NCI-H2171 treated with DMSO at 0.1 percent for 48 hours (cell line): ENCODE measurements around the gene ADGRG1.
"Not testable (repeated sequence)": the region's sequence is repeated elsewhere in the genome, so short reads cannot be mapped to it uniquely, and the experiment has no call there.

Experiments
- DNase-seq: peaks from one replicate; lab custom pipeline; 2025; lab: John Stamatoyannopoulos, UW

The ADGRG1 gene

DNA sequence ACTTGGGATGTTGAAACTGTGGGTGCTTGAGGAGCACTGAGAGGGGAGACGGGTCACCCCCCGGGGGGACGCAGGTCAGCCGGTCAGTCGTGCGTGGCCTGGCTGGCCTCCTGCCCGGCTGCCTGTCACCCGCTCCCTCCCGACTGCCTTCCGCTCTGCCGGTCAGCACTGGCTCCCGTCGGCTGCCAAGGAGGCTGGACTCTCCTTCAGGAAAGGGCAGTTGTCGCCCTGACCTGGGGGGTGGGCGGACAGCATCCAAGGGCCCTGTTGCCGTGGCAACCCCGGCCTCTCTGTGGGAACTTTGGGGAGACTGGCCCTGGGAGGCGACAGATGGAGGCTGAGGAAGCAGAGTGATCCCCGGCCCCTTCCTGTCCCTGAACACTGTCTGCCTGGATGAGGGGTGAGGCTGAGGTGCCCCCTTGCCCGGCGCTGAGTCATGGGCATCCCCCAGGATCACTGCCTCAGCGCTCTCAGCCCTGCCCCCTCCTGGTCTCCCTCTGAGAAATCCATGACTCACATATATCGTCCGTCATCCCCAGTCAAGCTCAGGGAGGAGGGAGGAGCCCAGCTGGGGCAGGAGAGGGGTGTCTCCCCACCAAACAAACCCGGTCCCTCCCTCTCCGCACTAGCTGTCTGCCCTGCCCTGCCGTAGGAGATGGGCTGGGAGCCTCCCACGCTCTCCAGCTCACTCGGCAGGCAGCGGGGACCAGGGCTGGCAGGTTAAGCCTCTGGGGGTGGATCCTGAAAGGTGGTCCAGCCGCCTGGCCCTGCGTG lies at the start of gene ADGRG1:
Gene ADGRG1, plus strand, starts transcription at position 623 of the 774 bp plus-strand sequence. CDS start 21,658 bp downstream, outside the sequence.
- peak; percentile 49 for DNase-seq

DNA sequence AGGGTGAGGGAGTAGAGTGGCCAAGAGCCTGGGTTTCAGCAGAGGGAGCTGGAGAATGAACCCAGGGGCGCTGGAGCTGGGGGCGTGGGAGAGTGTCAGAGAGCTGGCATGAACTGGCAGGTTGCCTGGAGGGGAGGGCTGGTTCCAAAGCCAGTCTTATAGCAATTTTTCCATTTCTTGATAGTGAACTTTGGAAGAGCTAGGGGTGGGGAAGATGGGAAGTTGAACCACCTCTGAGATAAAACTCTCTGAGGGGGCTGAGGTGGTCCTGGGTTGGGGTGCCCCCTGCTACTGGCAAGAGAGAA lies 49.1 kb upstream of the ADGRG1 start:
- no peak for DNase-seq

DNA sequence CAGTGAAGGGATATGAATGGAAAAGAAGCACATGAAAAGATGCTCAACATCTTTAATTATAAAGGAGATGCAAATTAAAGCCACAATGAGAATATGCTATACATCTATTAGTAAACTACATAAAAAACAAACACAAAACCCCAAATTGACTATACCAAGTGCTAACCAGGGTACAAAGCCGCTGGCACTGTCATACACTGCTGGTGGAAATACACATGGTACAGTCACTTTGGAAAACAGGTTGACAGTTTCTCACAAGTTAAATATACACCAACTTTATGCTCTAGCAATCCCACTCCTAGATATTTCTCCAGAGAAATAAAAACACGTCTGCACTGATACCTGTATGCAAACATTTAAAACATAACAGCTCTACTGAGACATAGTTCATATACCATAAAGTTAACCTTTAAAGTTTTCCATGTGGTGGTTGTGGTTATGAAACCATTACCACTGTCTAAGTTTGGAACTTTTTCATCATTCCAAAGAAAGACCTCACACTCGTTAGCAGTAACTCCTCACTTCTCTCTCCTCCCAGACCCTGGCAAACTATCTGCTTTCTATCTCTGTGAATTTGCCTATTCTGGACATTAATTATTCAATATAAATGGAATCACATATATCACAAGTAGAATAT lies 43.3 kb upstream of the ADGRG1 start:
- no peak for DNase-seq

DNA sequence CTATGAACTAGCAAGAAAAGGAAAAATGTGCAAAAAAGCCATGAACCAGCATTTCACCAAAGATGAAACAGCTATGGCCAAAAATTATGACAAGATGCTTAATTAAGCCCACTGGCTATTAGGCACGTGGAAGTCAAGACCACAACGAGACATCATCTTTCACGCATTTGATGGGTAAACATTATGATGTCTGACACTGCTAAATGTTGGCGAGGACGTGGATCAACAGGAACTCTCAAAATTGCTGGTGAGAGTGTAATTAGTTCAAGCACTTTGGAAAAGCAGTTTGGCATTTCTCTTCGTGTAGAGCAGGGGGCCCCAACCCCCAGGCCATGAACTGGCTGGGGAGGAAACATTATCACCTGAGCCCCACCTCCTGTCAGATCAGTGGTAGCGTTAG lies 39.6 kb upstream of the ADGRG1 start:
- DNase-seq = no peak

DNA sequence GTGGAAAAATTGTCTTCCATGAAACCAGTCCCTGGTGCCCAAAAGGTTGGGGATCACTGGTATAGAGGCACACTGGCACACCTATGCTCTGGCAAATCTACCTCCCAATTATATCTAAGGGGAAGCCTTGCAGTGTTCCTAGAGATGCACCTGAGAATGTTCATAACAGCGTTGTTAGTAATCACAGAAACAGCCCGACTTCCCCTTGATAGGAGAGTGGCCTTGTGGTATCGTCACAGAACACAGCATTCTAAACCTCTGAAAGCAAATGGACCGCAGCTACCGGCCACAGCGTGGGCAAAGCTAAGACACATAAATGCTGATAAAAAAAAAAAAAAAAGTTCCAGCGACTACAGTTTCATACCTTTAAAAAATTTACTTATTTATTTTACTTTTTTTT lies 39.1 kb upstream of the ADGRG1 start:
- no peak for DNase-seq

DNA sequence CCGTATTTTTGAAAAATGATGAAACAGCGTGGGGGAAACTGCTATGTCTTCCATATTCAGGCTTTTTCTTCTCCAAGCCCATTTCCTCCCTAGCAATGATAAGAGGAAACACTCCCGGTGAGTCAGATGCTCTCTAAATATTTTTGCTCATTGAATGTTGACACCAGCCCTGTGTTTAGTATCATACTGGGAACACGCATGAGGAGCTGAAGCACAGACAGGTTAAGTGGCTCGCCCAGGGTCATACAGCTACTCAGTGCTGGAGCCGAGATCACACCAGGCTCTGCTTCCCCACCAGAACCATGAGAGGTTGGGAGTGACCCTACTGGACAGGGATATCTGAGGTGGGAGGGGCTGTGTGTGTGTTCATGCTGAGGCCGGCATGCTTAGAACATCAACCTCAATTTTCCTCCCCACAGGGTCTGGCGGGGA lies 37.8 kb upstream of the ADGRG1 start:
- DNase-seq = no peak

DNA sequence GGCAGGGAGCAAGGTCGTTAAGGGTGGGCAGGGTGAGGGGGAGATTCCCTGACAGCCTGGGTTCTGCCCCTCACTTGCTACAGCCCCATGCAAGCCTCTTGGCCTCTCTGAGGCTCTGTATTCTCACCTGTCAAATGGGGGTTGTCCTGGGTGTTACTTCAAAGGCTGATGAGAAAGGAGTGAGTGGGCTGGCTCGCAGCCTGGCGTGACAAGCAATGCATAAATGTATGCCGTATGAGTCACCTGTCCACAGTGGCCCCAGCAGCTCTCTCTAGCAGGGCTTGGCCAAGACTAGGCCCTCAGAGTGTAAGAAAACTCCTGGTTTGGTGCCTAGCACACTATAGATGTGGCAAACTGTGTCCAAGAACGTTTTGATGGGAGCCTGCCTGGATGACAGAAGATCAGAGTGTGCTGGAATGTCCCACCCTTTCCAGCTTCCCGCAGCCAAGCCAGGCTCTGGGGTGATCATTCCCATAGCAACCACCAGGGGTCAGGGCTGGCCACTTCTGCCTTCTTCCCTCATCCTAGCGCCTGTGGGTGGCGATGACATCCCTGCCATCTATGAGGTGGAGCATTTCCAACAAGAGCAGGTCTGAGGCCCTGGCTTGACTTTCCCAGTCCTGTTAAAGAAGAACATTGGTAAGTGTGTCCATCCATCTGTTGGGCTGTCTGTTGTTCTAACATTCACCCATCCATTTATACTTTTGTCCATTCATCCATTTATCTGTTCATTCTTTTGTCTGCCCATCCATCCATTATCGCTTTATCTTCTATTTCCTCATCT lies 37.2 kb upstream of the ADGRG1 start:
- DNase-seq = peak; percentile 68

DNA sequence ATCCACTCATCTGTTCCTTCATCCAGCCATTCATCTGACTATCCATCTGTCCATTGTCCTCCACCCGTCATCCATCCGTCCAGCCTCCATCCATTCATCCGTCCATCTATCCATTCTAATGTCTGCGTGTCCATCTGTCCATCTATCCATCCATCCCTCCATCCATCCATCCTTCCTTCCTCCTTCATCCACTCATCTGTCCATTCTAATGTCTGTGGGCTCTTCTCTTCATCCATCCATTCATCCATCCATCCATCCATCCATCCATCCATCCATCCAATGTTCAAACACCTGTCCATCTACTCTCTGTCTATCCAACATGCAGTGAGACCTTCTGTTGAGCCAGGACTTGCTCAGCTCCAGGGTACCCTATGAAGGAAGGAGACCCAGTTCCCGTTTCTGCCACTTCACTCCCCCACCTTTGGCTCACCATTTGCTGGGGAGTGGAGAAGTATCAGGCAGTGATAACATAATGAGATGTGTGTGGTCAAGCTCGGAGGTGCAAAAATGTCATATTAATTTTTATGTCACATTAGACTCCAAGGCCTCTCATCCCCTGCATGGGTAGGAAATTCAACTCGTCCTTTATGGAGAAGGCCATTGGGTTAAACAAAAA lies 36.5 kb upstream of the ADGRG1 start:
- no peak for DNase-seq

DNA sequence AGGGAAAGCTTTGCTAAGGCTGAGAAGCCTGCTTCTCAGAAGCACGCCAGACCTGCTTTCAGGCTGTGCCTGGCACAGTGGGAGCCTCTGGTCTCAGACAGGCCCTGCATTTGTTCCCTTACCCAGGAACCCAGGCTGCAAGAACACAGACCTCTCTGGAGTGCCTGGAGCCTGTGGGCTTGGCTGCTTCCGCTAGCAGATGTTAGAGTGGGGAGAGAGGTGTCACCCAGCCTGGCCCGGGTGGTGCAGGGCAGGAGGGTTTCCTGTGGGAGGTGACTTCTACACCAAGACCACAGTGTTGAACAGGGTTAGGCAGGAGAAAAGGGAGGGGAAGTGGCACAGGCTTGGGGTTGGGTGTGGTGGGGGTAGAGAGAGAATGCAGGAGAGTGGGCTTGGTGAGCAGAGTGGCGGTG lies 35.8 kb upstream of the ADGRG1 start:
- no peak for DNase-seq

DNA sequence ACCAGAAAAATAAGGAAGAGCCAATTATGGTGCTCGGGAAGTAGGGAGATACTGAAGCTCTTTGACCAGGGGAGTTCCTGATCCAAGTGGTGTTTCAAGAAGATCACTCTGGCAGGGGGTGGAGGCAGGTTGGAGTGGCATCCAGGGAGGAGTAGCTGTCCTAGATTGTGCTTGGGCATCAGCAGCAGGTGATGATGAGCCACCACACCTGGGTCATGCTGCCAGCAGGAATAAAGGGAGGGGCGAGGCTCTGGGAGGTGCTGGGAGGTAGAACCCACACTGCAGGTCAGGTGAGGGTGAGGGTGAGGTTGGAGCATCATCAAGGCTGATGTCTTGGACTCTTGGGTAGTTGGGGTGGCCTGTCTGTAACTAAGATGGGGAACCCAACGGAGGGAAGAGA lies 35.4 kb upstream of the ADGRG1 start:
- no peak for DNase-seq

DNA sequence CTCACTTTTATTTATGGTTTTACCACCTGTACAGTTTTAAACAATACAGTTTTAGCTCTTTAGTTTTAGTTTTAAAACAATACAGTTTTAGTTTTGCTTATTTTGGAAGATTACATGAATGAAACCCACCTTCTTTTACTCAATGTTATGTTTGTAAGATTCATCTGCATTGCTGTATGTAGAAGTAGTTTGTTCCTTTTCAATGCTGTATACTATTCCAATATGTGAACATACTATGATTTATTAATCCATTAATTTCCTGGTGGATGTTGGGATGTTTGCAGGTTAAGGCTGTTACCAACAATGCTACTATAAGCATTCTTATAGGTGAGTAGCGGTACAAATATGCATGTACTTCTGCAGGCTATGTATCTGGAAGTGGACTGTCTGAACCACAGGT lies 34.4 kb upstream of the ADGRG1 start:
- DNase-seq = no peak

DNA sequence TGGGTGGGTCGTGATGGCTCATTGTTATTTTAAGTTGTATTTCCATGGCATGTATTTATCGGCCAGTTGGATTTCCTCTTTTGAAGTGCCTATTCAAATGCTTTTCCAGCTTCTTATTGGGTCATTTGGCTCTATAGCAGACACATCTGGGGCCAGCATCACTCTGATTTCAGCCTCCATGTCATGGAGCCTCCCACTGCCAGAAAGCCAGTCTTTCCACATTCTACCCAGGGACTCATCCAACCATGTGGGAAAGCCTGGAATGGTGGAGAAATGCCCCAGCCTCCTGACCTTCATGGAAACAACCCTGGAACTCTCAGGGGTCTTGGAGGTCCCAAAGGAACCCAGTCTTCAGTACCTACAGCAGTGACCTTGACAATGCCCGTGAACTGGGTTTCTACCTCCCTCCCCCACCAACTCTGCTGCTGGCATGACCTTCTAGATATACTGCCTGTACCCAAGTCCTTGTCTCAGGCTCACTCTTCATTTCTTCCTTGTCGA lies 33.8 kb upstream of the ADGRG1 start:
- no peak for DNase-seq

DNA sequence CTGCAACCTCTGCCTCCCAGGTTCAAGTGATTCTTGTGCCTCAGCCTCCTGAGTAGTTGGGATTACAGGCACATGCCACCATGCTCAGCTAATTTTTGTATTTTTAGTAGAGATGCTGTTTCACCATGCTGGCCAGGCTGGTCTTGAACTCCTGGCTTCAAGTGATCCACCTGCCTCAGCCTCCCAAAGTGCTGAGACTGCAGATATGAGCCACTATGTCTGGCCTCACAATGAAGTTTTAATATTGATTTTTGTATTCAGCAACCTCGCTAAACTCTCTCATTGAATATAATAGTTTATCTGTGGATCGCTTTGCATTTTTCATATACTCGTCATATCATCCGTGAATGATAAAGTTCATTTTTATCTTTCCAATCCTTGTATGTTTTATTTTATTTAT lies 32.2 kb upstream of the ADGRG1 start:
- DNase-seq = not testable (repeated sequence)

DNA sequence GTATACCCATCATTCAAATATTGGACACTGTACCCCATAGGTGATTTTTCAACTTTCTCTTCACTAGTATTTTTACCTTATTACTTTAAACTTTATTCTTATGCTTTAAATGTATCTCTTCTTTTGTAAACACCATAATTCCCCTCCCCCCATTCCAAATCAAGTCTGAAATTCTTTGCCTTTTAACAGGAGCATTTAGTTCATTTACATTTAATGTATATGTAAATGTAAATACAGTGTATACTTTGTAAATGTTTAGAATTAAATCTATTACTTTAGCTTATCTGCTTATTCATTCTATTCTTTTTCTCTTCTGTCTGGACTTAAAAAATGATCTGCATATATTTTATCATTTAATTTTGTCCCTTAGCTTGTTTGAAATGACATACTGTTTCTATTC lies 30.0 kb upstream of the ADGRG1 start:
- no peak for DNase-seq

DNA sequence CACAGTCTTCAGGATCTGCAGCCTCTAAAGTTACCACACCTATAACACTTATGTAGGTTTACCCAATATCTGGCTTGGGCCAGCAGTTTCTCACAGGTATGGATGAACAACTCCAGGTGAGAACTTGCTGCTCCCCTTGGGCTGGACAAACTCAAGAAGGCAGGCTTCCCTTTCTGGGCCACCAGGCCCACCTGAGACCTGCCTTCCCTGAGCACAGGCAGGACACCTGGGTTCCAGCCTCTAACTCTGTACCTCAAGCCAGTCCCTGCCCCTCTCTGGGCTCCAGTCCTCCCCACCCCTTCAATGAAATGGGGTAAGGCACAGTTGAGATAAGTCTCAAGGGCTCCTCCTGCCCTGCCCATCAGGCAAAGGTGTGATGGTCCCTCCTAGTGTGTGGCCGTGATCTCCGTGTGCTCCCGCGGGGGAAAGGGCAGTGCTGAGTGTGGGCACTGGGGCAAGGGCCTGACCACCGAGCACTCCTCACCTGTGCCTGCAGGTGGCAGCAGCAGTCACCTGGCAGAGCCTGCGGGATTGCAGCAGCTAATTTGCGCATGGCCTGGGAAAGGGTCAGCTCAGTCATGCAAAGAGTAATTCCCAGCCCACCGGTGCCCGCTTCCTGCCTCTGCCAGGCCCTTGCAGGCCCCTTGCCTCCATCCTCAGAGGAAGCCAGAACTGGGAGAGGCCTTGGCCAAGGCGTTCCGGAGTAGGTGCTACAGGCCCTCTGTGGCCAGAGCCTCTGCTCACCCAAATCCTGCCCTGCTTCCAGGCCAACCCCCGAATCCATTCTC lies 28.2 kb upstream of the ADGRG1 start:
- DNase-seq = peak; percentile 22

DNA sequence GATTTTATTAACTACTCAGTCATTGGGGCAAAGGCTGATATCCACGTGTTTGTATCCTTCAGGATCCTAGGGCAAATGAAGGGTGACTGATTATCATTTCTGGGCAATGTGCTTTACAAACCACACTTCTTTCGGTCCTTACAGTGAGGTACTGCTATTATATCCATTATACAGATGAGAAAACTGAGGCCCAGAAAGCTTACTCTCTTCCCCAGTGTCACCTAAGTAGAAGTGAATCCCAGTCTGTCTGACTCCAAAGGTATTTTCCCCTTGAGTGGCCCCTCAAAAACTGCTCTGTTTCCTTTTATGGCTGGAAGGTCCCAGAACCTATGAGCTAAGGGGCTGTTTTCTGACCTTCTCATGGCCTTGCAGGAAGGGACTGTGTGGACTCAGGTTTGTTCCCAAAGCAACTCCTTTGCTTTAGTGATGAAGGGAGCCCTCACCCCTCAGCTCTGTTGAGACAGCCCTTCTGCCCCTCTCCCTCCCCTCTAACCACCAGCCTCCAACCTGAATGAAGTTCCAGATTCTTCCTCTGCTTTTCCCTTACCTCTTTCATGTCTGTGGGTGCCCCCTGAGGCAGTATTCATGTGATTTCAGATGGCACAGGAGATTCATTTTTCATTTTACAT lies 27.4 kb upstream of the ADGRG1 start:
- DNase-seq = no peak

DNA sequence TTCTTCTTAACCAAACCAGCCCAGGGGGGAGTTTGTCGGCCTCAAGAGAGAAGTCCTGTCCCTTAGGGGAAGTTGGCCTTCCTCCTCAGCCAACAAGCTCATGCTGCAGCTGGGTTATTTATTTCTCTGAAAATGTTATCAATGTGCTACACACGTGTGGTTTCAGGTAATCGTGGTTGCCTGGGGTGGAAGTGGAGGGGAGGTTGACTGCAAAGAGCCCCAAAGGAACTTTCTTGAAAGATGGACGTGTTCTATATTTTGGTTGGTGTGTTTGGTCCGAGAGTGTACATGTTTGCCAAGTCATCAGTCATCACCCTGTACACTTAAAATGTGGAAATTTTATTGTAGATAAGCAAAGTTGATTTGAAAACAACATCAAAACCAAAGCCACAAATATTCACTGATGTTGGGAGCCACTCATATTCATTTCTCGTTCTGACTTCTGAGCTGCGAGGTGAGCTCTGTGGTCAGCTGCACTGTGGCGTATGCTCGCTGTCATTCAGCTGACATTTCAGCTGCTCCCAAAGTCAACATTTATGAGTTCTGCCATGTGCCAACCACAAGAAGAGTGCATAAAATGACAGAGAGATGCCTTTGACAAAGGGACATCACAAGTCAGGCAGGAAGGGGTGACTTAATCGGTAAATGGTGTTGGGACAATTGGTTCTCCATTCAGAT lies 26.5 kb upstream of the ADGRG1 start:
- DNase-seq = no peak

DNA sequence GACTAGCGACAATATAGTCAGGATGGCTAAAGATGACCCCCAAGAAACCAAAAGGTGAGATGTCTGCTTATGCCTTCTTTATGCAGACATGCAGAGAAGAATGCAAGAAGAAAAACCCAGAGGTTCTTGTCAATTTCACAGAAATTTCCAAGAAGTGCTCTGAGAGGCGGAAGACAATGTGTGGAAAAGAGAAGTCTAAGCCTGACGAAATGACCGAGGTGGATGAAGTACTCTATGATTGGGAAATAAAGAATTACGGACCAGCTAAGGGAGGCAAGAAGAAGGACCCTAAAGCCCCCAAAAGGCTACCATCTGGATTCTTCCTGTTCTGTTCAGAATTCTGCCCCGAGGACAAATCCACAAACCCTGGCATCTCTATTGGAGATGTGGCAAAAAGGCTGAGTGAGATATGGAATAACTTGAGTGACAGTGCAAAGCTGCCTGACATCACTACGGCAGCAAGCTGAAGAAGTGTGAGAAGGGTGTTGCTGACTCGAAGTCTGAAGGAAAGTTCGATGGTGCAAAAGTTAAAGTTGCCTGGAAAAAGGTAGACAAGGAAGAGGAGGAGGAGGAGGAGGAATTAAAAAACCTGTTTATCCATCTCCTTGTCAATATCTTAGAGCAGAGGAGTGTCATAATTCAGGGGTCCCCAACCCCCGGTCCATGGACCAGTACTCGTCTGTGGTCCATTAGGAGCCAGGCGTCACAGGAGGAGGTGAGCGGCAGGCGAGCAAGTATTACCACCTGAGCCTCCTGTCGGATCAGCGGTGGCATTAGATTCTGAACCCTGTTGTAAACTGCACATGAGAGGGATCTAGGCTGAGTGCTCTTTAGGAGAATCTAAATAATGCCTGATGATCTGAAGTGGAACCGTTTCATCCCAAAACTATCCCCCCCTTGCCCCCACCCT lies 25.1 kb upstream of the ADGRG1 start:
- DNase-seq = no peak

DNA sequence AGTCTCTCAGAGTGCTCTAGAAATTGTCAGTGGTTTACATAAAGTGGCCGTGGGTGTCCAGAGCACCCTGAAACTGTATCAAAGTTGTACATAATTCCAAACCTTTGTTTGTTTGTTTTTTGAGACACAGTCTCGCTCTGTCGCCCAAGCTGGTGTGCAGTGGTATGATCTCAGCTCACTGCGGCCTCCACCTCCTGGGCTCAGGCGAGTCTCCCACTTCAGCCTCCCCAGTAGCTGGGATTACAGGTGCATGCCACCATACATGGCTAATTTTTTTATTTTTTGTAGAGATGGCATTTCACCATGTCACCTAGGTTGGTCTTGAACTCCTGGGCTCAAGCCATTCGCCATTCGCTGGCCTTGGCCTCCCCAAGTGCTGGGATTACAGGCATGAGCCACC lies 24.3 kb upstream of the ADGRG1 start:
- no peak for DNase-seq
